SU-DHL-6 (cell line): ENCODE measurements around the gene WNT5A.

Experiments used
- H2AFZ ChIP-seq: fragments of 200-600 bp; sonication (generic); 2 replicates; pipeline ENCODE4 v1.6.1; 2014; ENCODE audit warnings: low read depth, mild to moderate bottlenecking, moderate library complexity, mixed read lengths, antibody characterized with exemption, low read length; ENCODE audit not compliant: severe bottlenecking
- H3F3A ChIP-seq: fragments of 200-600 bp; shearing (Covaris generic); 2 replicates; pipeline ENCODE4 v1.6.0; 2016; ENCODE audit warnings: antibody characterized with exemption, mild to moderate bottlenecking; ENCODE audit not compliant: insufficient read depth
- H3K27ac ChIP-seq: fragments of 200-600 bp; sonication (generic); 2 replicates; pipeline ENCODE4 v1.5.1; 2016; ENCODE audit warnings: low read depth, mild to moderate bottlenecking, low read length, moderate library complexity, mixed read lengths
- H3K27me3 ChIP-seq: fragments of 200-600 bp; sonication (generic), shearing (Covaris generic); 2 replicates; pipeline ENCODE4 v1.6.0; 2014; ENCODE audit warnings: mild to moderate bottlenecking, low read length
- H3K36me3 ChIP-seq: fragments of 200-600 bp; sonication (generic); 2 replicates; pipeline ENCODE4 v1.6.1; 2014; ENCODE audit warnings: mild to moderate bottlenecking, low read length, mixed read lengths
- H3K4me2 ChIP-seq: fragments of 300-600, 200-600 bp; shearing (Covaris generic), sonication (generic); 2 replicates; pipeline ENCODE4 v1.6.0; 2014; ENCODE audit warnings: low read length, low read depth, mild to moderate bottlenecking; ENCODE audit not compliant: poor library complexity, severe bottlenecking
- H3K4me3 ChIP-seq: fragments of 200-600 bp; sonication (generic); 2 replicates; pipeline ENCODE4 v1.5.1; 2014; ENCODE audit warnings: antibody characterized with exemption, low read length, mild to moderate bottlenecking, mixed read lengths; ENCODE audit not compliant: insufficient read depth, poor library complexity, severe bottlenecking
- H3K79me2 ChIP-seq: fragments of 200-600 bp; sonication (generic); 2 replicates; pipeline ENCODE4 v1.6.1; 2014; ENCODE audit warnings: mild to moderate bottlenecking, low read length, moderate library complexity; ENCODE audit not compliant: insufficient read depth
- H3K9ac ChIP-seq: fragments of 200-600 bp; sonication (generic); 2 replicates; pipeline ENCODE4 v1.7.0; 2014; ENCODE audit warnings: mild to moderate bottlenecking, low read length
- H3K9me2 ChIP-seq: fragments of 200-600 bp; sonication (generic); replicated peaks from 2 replicates; pipeline ENCODE4 v1.6.1; 2014; ENCODE audit warnings: low read length; ENCODE audit not compliant: insufficient read depth
- H3K9me3 ChIP-seq: fragments of 200-600 bp; sonication (generic); 2 replicates; pipeline ENCODE4 v1.6.1; 2014; ENCODE audit warnings: low read length, mixed read lengths; ENCODE audit not compliant: insufficient read depth
- H4K20me1 ChIP-seq: fragments of 200-600 bp; sonication (generic); 2 replicates; pipeline ENCODE4 v1.6.1; 2014; ENCODE audit warnings: low read depth, mild to moderate bottlenecking, antibody characterized with exemption, low read length, moderate library complexity, mixed read lengths
- EZH2phosphoT487 ChIP-seq: fragments of 200-600 bp; sonication (generic), shearing (Covaris generic); conservative IDR thresholded peaks from 2 replicates; pipeline ENCODE4 v1.6.1; 2018; ENCODE audit warnings: mild to moderate bottlenecking, antibody characterized with exemption, low read length, moderate library complexity, mixed read lengths
- TF ChIP-seq, protein P1 (sequence below): fragments of 200-600 bp; sonication (generic); IDR thresholded peaks from one replicate; pipeline ENCODE4 v1.5.1; 2017; ENCODE audit warnings: antibody characterized with exemption, mild to moderate bottlenecking, low read length, moderate library complexity; ENCODE audit not compliant: insufficient read depth, poor library complexity, severe bottlenecking

Gene WNT5A

DNA sequence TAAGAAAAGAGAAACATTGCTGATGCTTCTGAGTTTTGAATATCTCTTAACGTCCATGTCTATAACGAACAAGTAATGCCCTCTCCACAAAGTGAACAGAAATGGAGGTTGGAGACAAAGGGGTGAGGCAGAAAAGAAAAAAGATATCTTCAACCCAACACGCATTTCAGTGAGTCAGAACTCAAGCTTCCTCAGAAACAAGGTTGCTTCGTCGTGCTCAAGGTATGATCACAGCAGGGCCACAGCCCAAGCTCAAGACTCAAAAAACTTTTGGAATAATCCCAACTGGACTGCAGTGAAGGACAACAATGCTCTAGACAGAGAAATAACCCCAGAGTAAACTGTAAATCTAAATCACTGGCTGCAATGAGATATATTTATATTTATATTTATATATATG is 18.9 kb downstream of the WNT5A start:
- Histone ChIP-seq H3K9ac (no peak overlapping the region), H3K4me3 (no peak overlapping the region), H3K4me2 (no peak overlapping the region), H3K9me3 (no peaks in the 10 kb centered on the region), H2AFZ (no peak overlapping the region), H3K79me2 (no peaks in the 10 kb centered on the region), H3F3A (no peaks in the 10 kb centered on the region), H3K27me3 (no peaks in the 10 kb centered on the region), H3K27ac (no peak overlapping the region), H3K36me3 (no peaks in the 10 kb centered on the region), H3K9me2 (no peaks in the 10 kb centered on the region), H4K20me1 (no peaks in the 10 kb centered on the region)
- TF ChIP-seq EZH2phosphoT487: no peak

- Histone ChIP-seq H4K20me1 (no peaks in the 10 kb centered on the region), H3K9me2 (no peaks in the 10 kb centered on the region), H3K36me3 (no peaks in the 10 kb centered on the region), H3K79me2 (no peaks in the 10 kb centered on the region), H3K4me2 (no peak overlapping the region), H3K9ac (no peak overlapping the region), H3K9me3 (no peaks in the 10 kb centered on the region), H2AFZ (no peak overlapping the region), H3K27ac (no peak overlapping the region), H3F3A (no peaks in the 10 kb centered on the region), H3K4me3 (no peak overlapping the region), H3K27me3 (no peaks in the 10 kb centered on the region)
- TF ChIP-seq, protein P1, sequence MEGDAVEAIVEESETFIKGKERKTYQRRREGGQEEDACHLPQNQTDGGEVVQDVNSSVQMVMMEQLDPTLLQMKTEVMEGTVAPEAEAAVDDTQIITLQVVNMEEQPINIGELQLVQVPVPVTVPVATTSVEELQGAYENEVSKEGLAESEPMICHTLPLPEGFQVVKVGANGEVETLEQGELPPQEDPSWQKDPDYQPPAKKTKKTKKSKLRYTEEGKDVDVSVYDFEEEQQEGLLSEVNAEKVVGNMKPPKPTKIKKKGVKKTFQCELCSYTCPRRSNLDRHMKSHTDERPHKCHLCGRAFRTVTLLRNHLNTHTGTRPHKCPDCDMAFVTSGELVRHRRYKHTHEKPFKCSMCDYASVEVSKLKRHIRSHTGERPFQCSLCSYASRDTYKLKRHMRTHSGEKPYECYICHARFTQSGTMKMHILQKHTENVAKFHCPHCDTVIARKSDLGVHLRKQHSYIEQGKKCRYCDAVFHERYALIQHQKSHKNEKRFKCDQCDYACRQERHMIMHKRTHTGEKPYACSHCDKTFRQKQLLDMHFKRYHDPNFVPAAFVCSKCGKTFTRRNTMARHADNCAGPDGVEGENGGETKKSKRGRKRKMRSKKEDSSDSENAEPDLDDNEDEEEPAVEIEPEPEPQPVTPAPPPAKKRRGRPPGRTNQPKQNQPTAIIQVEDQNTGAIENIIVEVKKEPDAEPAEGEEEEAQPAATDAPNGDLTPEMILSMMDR: no peak
- TF ChIP-seq EZH2phosphoT487: no peak
Measured at GRCh38 chr3:55467099-55467498, 20.0 kb downstream of the WNT5A start.

DNA sequence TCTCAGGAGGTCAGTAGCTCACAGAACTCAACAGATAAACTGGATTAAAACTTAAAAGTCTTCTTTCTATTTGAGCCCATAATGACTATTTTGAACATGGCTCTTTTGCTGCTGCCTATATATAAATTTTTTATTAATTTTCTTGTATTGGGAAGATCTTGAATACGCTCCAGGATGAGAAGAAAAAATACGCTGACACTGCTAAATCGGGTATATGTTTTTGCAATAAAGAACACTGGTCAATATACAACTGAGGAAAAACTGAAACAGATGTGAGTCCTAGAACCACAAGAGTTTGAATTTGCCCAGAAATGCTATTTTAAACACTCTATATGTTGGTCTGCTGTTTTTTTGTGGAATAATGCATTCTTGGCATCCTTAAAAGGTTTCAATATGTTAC is 20.6 kb downstream of the WNT5A start:
- Histone ChIP-seq H3K36me3 (no peaks in the 10 kb centered on the region), H3K4me2 (no peak overlapping the region), H3K4me3 (no peak overlapping the region)

GRCh38 chr3:55461896-55462295 is 25.2 kb downstream of the WNT5A start:
- Histone ChIP-seq H3K9me2 (no peaks in the 10 kb centered on the region), H3K9ac (no peak overlapping the region), H3K79me2 (no peaks in the 10 kb centered on the region), H2AFZ (no peak overlapping the region), H3K36me3 (no peaks in the 10 kb centered on the region), H4K20me1 (no peaks in the 10 kb centered on the region), H3F3A (no peaks in the 10 kb centered on the region), H3K4me2 (no peak overlapping the region), H3K4me3 (no peak overlapping the region), H3K27ac (no peak overlapping the region), H3K9me3 (no peaks in the 10 kb centered on the region), H3K27me3 (no peaks in the 10 kb centered on the region)
- no peak for TF ChIP-seq EZH2phosphoT487

More for the DNA sequence above, 20.6 kb downstream of the WNT5A start:
- H3F3A ChIP-seq: no peaks in the 10 kb centered on the region
- no peak overlapping the region for H2AFZ ChIP-seq
- H3K9me2 ChIP-seq: no peaks in the 10 kb centered on the region
- no peak overlapping the region for H3K9ac ChIP-seq
- no peaks in the 10 kb centered on the region for H3K27me3 ChIP-seq
- no peak overlapping the region for H3K27ac ChIP-seq
- no peaks in the 10 kb centered on the region for H4K20me1 ChIP-seq
- no peaks in the 10 kb centered on the region for H3K79me2 ChIP-seq
- no peaks in the 10 kb centered on the region for H3K9me3 ChIP-seq
- no peak for TF ChIP-seq EZH2phosphoT487
- TF ChIP-seq, protein P1: no peak
